ENCODE results near the gene TIMM44. TPM values are rescaled to one million over a fixed set of nuclear protein-coding genes. Genes with fewer than 3 reads are reported as not detected.

The TIMM44 gene
- total and polyA plus RNA-seq, 8 donors: 19.8 to 83.1 (median 27.0) TPM

GRCh38 chr19:7980635-7981121 lies 37.2 kb upstream of the TIMM44 start:
- no peak overlapping the region for H3K27ac ChIP-seq
- H3K36me3 ChIP-seq: peaks cover 0 to 34% (median 12%) of the 10 kb centered on the region in 3 donors
- no peak for FAIRE-seq
- TF ChIP-seq CTCF (IDR thresholded peaks at IDR 0.05): no peak
- H3K27me3 ChIP-seq: no peaks in the 10 kb centered on the region
- ATAC-seq: no peak
- intact Hi-C loops (cut with DNase I): no loop called here
- 84% methylated on average over 12 of the region's 12 CpGs for WGBS, 2 donors
- H3K4me3 ChIP-seq: no peak overlapping the region
- no peaks in the 10 kb centered on the region for H3K4me1 ChIP-seq
- no peaks in the 10 kb centered on the region for H3K9me3 ChIP-seq
- DNase-seq: peak in 1 of 6 donors; percentile 54

- Histone ChIP-seq H3K36me3 (peaks cover 0 to 34% (median 12%) of the 10 kb centered on the region in 3 donors), H3K4me1 (no peaks in the 10 kb centered on the region), H3K27me3 (no peaks in the 10 kb centered on the region), H3K4me3 (no peak overlapping the region), H3K9me3 (no peaks in the 10 kb centered on the region), H3K27ac (no peak overlapping the region)
- no peak for ATAC-seq
- FAIRE-seq: no peak
- intact Hi-C loops (cut with DNase I): no loop called here
- TF ChIP-seq CTCF (IDR thresholded peaks at IDR 0.05): no peak
- DNase-seq: peak in 2 of 6 donors; percentile 30 to 36
- 89 to 90% methylated on average over 13 of the region's 13 CpGs for WGBS, 2 donors
Observed at GRCh38 chr19:7980168-7980567, 36.7 kb upstream of the TIMM44 start.

- no peak for ATAC-seq
- H3K9me3 ChIP-seq: no peaks in the 10 kb centered on the region
- no peak for FAIRE-seq
- intact Hi-C loops (cut with DNase I): no loop called here
- peaks cover 0 to 34% (median 12%) of the 10 kb centered on the region in 3 donors for H3K36me3 ChIP-seq
- H3K4me3 ChIP-seq: no peak overlapping the region
- WGBS, 2 donors: 93 to 96% methylated on average over 8 of the region's 8 CpGs
- peak in 1 of 6 donors; percentile 56 for DNase-seq
- H3K4me1 ChIP-seq: no peaks in the 10 kb centered on the region
- H3K27ac ChIP-seq: no peak overlapping the region
- TF ChIP-seq CTCF (IDR thresholded peaks at IDR 0.05): no peak
- no peaks in the 10 kb centered on the region for H3K27me3 ChIP-seq
Observed at GRCh38 chr19:7979559-7979958, 36.1 kb upstream of the TIMM44 start.

GRCh38 chr19:7979011-7979410 lies 35.5 kb upstream of the TIMM44 start:
- H3K4me3 ChIP-seq: no peak overlapping the region
- no peak for ATAC-seq
- peak in 2 of 6 donors; percentile 52 to 59 for DNase-seq
- TF ChIP-seq CTCF (IDR thresholded peaks at IDR 0.05): no peak
- H3K27me3 ChIP-seq: no peaks in the 10 kb centered on the region
- intact Hi-C loops (cut with DNase I): no loop called here
- no peak for FAIRE-seq
- H3K27ac ChIP-seq: no peak overlapping the region
- H3K9me3 ChIP-seq: no peaks in the 10 kb centered on the region
- WGBS, 2 donors: 78 to 84% methylated on average over 10 of the region's 10 CpGs
- peaks cover 0 to 36% (median 12%) of the 10 kb centered on the region in 3 donors for H3K36me3 ChIP-seq
- no peaks in the 10 kb centered on the region for H3K4me1 ChIP-seq

GRCh38 chr19:7978179-7978825 lies 34.8 kb upstream of the TIMM44 start:
- WGBS, 2 donors: 80 to 84% methylated on average over 12 of the region's 12 CpGs
- Histone ChIP-seq H3K4me3 (no peak overlapping the region), H3K27me3 (no peaks in the 10 kb centered on the region), H3K9me3 (no peaks in the 10 kb centered on the region), H3K4me1 (no peaks in the 10 kb centered on the region), H3K27ac (no peak overlapping the region), H3K36me3 (peaks cover 0 to 43% (median 12%) of the 10 kb centered on the region in 3 donors)
- intact Hi-C loops (cut with DNase I): no loop called here
- ATAC-seq: no peak
- no peak for TF ChIP-seq CTCF (IDR thresholded peaks at IDR 0.05)
- no peak for FAIRE-seq
- peak in 2 of 6 donors; percentile 22 to 24 for DNase-seq

Data from pancreas (tissue), 10 donors.